Endothelial cell (in vitro differentiated cells): Measurements from ENCODE around the gene FSTL3. TPM values are rescaled to one million over a fixed set of nuclear protein-coding genes. Genes with fewer than 3 reads are reported as not detected.

Experiments
- DNase-seq: peaks from one replicate; pipeline ENCODE4 v3.0.0; 2021; ENCODE audit warnings: low spot score
- H3K27ac Mint-ChIP-seq: one replicate; pipeline ENCODE4 v1.8.0; 2021; ENCODE audit warnings: mixed read lengths, inconsistent platforms; ENCODE audit not compliant: unreplicated experiment
- H3K27me3 Mint-ChIP-seq: one replicate; pipeline ENCODE4 v1.8.0; 2021; ENCODE audit warnings: mild to moderate bottlenecking, moderate library complexity, mixed read lengths, inconsistent platforms; ENCODE audit not compliant: unreplicated experiment
- H3K36me3 Mint-ChIP-seq: one replicate; pipeline ENCODE4 v1.8.0; 2021; ENCODE audit warnings: mild to moderate bottlenecking, low read depth, mixed read lengths, inconsistent platforms; ENCODE audit not compliant: unreplicated experiment
- H3K4me1 Mint-ChIP-seq: one replicate; pipeline ENCODE4 v1.8.0; 2021; ENCODE audit warnings: mild to moderate bottlenecking, mixed read lengths, inconsistent platforms; ENCODE audit not compliant: unreplicated experiment
- H3K4me3 Mint-ChIP-seq: one replicate; pipeline ENCODE4 v1.8.0; 2021; ENCODE audit warnings: mild to moderate bottlenecking, mixed read lengths, inconsistent platforms; ENCODE audit not compliant: unreplicated experiment
- H3K9me3 Mint-ChIP-seq: one replicate; pipeline ENCODE4 v1.8.0; 2021; ENCODE audit warnings: mixed read lengths, inconsistent platforms; ENCODE audit not compliant: unreplicated experiment
- total RNA-seq: library from RNA; stranded (reverse); fragmentation: NEBNext Ultra II Directional; extraction: Animal tissue kit (Norgen Biotek cat#: 25700); gene quantifications from one replicate; pipeline ENCODE4 v1.2.1, GENCODE V29; 2021; ENCODE audit not compliant: unreplicated experiment
- TF ChIP-seq, protein P1 (sequence below): fragments of 200-600 bp; sonication (generic); IDR thresholded peaks from one replicate; pipeline ENCODE4 v1.5.0; 2021; ENCODE audit warnings: antibody characterized with exemption; ENCODE audit not compliant: unreplicated experiment

FSTL3 gene
- total RNA-seq, 1 donor from 2014 or later = 6.5 TPM

DNA sequence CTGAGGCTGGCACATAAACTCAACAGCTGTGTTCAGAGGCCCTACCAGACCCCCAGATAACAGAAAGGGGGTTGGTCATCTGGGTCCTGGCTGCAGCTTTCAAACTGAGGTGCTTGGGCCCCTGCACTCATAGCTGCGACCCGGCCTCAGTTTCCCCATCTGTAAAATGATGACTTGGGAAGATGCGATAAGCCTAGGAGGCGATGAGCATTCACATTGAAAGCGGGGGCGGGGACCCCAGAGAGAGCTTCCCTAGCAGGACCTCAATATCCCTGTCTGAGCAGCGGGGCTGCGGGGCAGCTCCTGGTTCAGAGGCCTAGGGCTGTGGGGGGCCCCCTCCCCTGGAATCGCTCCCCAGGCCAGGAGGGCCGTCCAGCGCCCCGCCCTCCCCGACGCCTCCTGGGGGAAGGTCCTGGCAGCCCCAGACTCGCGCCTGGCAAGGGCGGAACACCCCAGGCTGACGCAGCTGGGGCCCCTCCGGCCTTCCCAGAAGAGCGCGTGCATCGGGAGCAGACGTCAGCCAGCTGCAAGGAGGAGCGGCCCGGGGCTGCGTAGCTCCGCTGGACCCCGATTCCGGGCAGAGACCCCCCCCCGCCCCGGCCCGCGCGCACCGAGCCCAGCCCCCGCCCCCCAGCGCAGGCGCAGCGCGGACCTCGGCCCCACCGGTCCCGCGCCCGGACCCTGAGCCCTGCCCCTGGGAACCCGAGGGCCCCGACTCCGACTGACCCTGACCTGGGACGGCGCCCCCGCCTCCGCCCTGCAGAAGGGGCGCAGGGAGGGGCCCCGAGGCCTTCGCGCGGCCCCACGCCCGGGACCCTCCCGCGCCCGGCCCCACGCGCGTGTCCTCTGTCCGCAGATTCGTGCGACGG is 3.5 kb downstream of the FSTL3 start:
- DNase-seq = peak; percentile 45
- Mint-ChIP-seq H3K27ac (no peak overlapping the region), H3K9me3 (no peaks in the 10 kb centered on the region), H3K4me3 (peak overlapping the region; percentile 83), H3K36me3 (no peaks in the 10 kb centered on the region), H3K27me3 (peaks cover 8% of the 10 kb centered on the region), H3K4me1 (peaks cover 2% of the 10 kb centered on the region)
- TF ChIP-seq, protein P1, sequence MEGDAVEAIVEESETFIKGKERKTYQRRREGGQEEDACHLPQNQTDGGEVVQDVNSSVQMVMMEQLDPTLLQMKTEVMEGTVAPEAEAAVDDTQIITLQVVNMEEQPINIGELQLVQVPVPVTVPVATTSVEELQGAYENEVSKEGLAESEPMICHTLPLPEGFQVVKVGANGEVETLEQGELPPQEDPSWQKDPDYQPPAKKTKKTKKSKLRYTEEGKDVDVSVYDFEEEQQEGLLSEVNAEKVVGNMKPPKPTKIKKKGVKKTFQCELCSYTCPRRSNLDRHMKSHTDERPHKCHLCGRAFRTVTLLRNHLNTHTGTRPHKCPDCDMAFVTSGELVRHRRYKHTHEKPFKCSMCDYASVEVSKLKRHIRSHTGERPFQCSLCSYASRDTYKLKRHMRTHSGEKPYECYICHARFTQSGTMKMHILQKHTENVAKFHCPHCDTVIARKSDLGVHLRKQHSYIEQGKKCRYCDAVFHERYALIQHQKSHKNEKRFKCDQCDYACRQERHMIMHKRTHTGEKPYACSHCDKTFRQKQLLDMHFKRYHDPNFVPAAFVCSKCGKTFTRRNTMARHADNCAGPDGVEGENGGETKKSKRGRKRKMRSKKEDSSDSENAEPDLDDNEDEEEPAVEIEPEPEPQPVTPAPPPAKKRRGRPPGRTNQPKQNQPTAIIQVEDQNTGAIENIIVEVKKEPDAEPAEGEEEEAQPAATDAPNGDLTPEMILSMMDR = no peak

DNA sequence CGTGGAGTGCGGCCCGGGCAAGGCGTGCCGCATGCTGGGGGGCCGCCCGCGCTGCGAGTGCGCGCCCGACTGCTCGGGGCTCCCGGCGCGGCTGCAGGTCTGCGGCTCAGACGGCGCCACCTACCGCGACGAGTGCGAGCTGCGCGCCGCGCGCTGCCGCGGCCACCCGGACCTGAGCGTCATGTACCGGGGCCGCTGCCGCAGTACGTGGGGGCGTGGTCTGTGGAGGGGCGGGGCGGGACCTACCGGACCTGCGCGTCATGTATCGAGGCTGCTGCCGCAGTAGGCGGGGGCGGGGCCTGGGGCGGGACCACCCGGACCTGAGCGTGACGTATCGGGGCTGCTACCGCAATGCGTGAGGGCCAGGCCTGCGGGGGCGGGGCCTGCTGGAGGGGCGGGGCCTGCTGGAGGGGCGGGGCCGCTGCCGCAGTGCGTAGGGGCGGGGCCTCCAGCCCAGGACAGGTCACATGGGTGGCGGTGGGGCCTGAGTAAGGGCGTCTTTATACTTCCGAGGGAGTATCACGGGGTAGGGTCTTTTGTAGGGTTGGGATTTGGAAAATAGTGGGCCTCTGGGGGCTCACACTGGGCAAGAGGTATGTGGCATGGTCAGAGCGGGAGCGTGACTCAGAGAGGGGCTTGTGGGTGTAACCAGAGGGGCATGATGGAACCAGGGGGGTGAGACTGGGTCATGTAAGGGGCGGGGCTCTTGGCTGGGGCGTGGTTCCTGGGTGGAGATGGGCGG is 4.3 kb downstream of the FSTL3 start:
- H3K4me3 Mint-ChIP-seq = peak overlapping the region; percentile 93
- H3K27ac Mint-ChIP-seq = peak overlapping the region; percentile 91
- H3K36me3 Mint-ChIP-seq = no peaks in the 10 kb centered on the region
- no peaks in the 10 kb centered on the region for H3K9me3 Mint-ChIP-seq
- peaks cover 4% of the 10 kb centered on the region for H3K27me3 Mint-ChIP-seq
- DNase-seq = peak; percentile 100
- TF ChIP-seq, protein P1 = no peak
- peaks cover 2% of the 10 kb centered on the region for H3K4me1 Mint-ChIP-seq

DNA sequence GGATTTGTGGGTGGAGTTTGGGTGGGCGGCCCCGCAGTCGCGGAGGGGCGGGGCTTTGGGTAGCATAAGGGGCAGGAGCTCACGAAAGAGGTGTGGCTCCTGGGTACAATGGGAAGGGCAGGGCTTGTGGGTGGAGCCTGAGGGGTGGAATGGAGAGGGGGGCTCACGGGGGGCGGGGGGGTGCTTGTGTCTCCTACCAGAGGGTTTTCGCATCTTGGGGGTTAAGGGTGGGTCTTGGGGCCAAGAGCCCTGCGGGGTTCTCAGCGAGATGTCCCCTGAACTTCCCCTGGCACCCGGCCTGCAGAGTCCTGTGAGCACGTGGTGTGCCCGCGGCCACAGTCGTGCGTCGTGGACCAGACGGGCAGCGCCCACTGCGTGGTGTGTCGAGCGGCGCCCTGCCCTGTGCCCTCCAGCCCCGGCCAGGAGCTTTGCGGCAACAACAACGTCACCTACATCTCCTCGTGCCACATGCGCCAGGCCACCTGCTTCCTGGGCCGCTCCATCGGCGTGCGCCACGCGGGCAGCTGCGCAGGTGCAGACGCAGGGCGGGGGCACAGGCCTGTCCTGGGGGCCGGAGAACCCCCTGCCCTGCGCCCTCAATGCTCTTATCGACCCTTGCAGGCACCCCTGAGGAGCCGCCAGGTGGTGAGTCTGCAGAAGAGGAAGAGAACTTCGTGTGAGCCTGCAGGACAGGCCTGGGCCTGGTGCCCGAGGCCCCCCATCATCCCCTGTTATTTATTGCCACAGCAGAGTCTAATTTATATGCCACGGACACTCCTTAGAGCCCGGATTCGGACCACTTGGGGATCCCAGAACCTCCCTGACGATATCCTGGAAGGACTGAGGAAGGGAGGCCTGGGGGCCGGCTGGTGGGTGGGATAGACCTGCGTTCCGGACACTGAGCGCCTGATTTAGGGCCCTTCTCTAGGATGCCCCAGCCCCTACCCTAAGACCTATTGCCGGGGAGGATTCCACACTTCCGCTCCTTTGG is 5.1 kb downstream of the FSTL3 start:
- H3K9me3 Mint-ChIP-seq = no peaks in the 10 kb centered on the region
- H3K36me3 Mint-ChIP-seq = no peaks in the 10 kb centered on the region
- H3K27me3 Mint-ChIP-seq = peaks cover 3% of the 10 kb centered on the region
- no peak overlapping the region for H3K27ac Mint-ChIP-seq
- TF ChIP-seq, protein P1 = no peak
- H3K4me1 Mint-ChIP-seq = peaks cover 2% of the 10 kb centered on the region
- peak; percentile 91 for DNase-seq
- H3K4me3 Mint-ChIP-seq = peak overlapping the region; percentile 93

DNA sequence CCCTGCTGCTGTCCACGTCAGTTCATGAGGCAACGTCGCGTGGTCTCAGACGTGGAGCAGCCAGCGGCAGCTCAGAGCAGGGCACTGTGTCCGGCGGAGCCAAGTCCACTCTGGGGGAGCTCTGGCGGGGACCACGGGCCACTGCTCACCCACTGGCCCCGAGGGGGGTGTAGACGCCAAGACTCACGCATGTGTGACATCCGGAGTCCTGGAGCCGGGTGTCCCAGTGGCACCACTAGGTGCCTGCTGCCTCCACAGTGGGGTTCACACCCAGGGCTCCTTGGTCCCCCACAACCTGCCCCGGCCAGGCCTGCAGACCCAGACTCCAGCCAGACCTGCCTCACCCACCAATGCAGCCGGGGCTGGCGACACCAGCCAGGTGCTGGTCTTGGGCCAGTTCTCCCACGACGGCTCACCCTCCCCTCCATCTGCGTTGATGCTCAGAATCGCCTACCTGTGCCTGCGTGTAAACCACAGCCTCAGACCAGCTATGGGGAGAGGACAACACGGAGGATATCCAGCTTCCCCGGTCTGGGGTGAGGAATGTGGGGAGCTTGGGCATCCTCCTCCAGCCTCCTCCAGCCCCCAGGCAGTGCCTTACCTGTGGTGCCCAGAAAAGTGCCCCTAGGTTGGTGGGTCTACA is 6.6 kb downstream of the FSTL3 start:
- no peaks in the 10 kb centered on the region for H3K36me3 Mint-ChIP-seq
- peaks cover 3% of the 10 kb centered on the region for H3K27me3 Mint-ChIP-seq
- TF ChIP-seq, protein P1 = no peak
- no peak for DNase-seq
- H3K9me3 Mint-ChIP-seq = no peaks in the 10 kb centered on the region
- no peak overlapping the region for H3K4me3 Mint-ChIP-seq
- peaks cover 2% of the 10 kb centered on the region for H3K4me1 Mint-ChIP-seq
- no peak overlapping the region for H3K27ac Mint-ChIP-seq
